ENCODE measurements around the gene EIF2B5. TPM values are rescaled to one million over a fixed set of nuclear protein-coding genes. Genes with fewer than 3 reads are reported as not detected.

EIF2B5 gene
- total RNA-seq, 5 donors from 2014 or later (not counting 1 experiment from before 2014, with no cell fraction given): 57.8 to 74.3 (median 72.3) TPM

GRCh38 chr3:184176377-184177330 is 41.5 kb downstream of the EIF2B5 start:
- no peak overlapping the region for H3K27ac Mint-ChIP-seq
- peaks cover 33 to 44% (median 33%) of the 10 kb centered on the region in 3 donors for H3K4me1 Mint-ChIP-seq
- Histone ChIP-seq H3K4me3 (ENCODE audit: control insufficient read depth in 1 of 2, extremely low read depth in 1 of 2, low read length in 1 of 2) (peak overlapping the region in 1 of 2 donors; percentile 83), H3K27me3 (replicated peaks in 1 of 2; ENCODE audit: control insufficient read depth in 2 of 2, extremely low read depth in 1 of 2, insufficient read depth in 2 of 2, low read length in 1 of 2) (no peaks in the 10 kb centered on the region), H3K36me3 (ENCODE audit: control insufficient read depth in 2 of 2, extremely low read depth in 1 of 2, insufficient read depth in 1 of 2, low read length in 1 of 2) (peaks cover 25 to 50% of the 10 kb centered on the region in 2 donors), H3K27ac (ENCODE audit: low read length) (no peak overlapping the region), H3K9me3 (no peaks in the 10 kb centered on the region), H3K4me1 (ENCODE audit: control insufficient read depth in 1 of 2, extremely low read depth in 1 of 2, insufficient read depth in 2 of 2, low read length in 2 of 2) (peaks cover 6 to 44% of the 10 kb centered on the region in 2 experiments)
- POLR2A ChIA-PET: interaction anchor here (0.5 to 0.9 kb wide), 3 partner anchors 12 to 424 kb away, joined by 3 to 6 read pairs (median 4); no protein-coding TSS in a partner anchor
- CTCF ChIA-PET: interaction anchor here (0.5 to 0.7 kb wide), 3 partner anchors 15 to 105 kb away, joined by 3 read pairs; no protein-coding TSS in a partner anchor
- no peaks in the 10 kb centered on the region for H3K27me3 Mint-ChIP-seq
- H3K4me3 Mint-ChIP-seq: peak overlapping the region; percentile 89 to 98 (median 97)
- DNase-seq (no peak), ATAC-seq (replicated peaks in 1 of 4) (no peak)
- 90% methylated on average over 13 of the region's 19 CpGs for WGBS (ENCODE audit: insufficient coverage)
- no peaks in the 10 kb centered on the region for H3K9me3 Mint-ChIP-seq
- peaks cover 30% of the 10 kb centered on the region for H3K36me3 Mint-ChIP-seq

- Histone ChIP-seq H3K4me1 (ENCODE audit: control insufficient read depth in 1 of 2, extremely low read depth in 1 of 2, insufficient read depth in 2 of 2, low read length in 2 of 2) (peaks cover 6 to 44% of the 10 kb centered on the region in 2 experiments), H3K27ac (ENCODE audit: low read length) (no peak overlapping the region), H3K4me3 (ENCODE audit: control insufficient read depth in 1 of 2, extremely low read depth in 1 of 2, low read length in 1 of 2) (no peak overlapping the region), H3K36me3 (ENCODE audit: control insufficient read depth in 2 of 2, extremely low read depth in 1 of 2, insufficient read depth in 1 of 2, low read length in 1 of 2) (peaks cover 27 to 56% of the 10 kb centered on the region in 2 donors), H3K9me3 (no peaks in the 10 kb centered on the region), H3K27me3 (replicated peaks in 1 of 2; ENCODE audit: control insufficient read depth in 2 of 2, extremely low read depth in 1 of 2, insufficient read depth in 2 of 2, low read length in 1 of 2) (no peaks in the 10 kb centered on the region)
- peak overlapping the region in 1 of 3 donors; percentile 37 for H3K4me3 Mint-ChIP-seq
- peaks cover 33 to 44% (median 33%) of the 10 kb centered on the region in 3 donors for H3K4me1 Mint-ChIP-seq
- 80% methylated on average over 1 of the region's 4 CpGs for WGBS (ENCODE audit: insufficient coverage)
- DNase-seq: no peak
- H3K27ac Mint-ChIP-seq: no peak overlapping the region
- ChIA-PET CTCF (interaction anchor here in 1 of 2 donors (0.5 kb wide), 1 partner anchor 14 kb away, joined by 3 read pairs; no protein-coding TSS in a partner anchor), POLR2A (interaction anchor here in 1 of 2 donors (0.6 kb wide), 1 partner anchor 425 kb away, joined by 3 read pairs; no protein-coding TSS in a partner anchor)
- no peak for ATAC-seq (replicated peaks in 1 of 4)
- no peaks in the 10 kb centered on the region for H3K27me3 Mint-ChIP-seq
- no peaks in the 10 kb centered on the region for H3K9me3 Mint-ChIP-seq
- H3K36me3 Mint-ChIP-seq: peaks cover 35% of the 10 kb centered on the region
Observed at GRCh38 chr3:184177331-184177731, 42.2 kb downstream of the EIF2B5 start.

- H3K36me3 ChIP-seq (ENCODE audit: control insufficient read depth in 2 of 2, extremely low read depth in 1 of 2, insufficient read depth in 1 of 2, low read length in 1 of 2): peaks cover 27 to 62% of the 10 kb centered on the region in 2 donors
- CTCF ChIA-PET: no interaction called here
- Mint-ChIP-seq H3K9me3 (no peaks in the 10 kb centered on the region), H3K4me3 (peak overlapping the region in 1 of 3 donors; percentile 6), H3K36me3 (peaks cover 40% of the 10 kb centered on the region), H3K4me1 (peaks cover 33 to 44% (median 33%) of the 10 kb centered on the region in 3 donors), H3K27ac (no peak overlapping the region), H3K27me3 (no peaks in the 10 kb centered on the region)
- WGBS (ENCODE audit: insufficient coverage): 98% methylated on average over 10 of the region's 14 CpGs
- POLR2A ChIA-PET: interaction anchor here in 1 of 2 donors (0.6 kb wide), 1 partner anchor 425 kb away, joined by 3 read pairs; no protein-coding TSS in a partner anchor
- H3K27me3 ChIP-seq (replicated peaks in 1 of 2; ENCODE audit: control insufficient read depth in 2 of 2, extremely low read depth in 1 of 2, insufficient read depth in 2 of 2, low read length in 1 of 2): no peaks in the 10 kb centered on the region
- DNase-seq (no peak), ATAC-seq (replicated peaks in 1 of 4) (no peak)
- no peak overlapping the region for H3K27ac ChIP-seq (ENCODE audit: low read length)
- peaks cover 6 to 44% of the 10 kb centered on the region in 2 experiments for H3K4me1 ChIP-seq (ENCODE audit: control insufficient read depth in 1 of 2, extremely low read depth in 1 of 2, insufficient read depth in 2 of 2, low read length in 2 of 2)
- no peaks in the 10 kb centered on the region for H3K9me3 ChIP-seq
- H3K4me3 ChIP-seq (ENCODE audit: control insufficient read depth in 1 of 2, extremely low read depth in 1 of 2, low read length in 1 of 2): no peak overlapping the region
Observed at GRCh38 chr3:184177767-184178306, 42.7 kb downstream of the EIF2B5 start.

GRCh38 chr3:184178521-184179138 is 43.5 kb downstream of the EIF2B5 start:
- DNase-seq (no peak), ATAC-seq (replicated peaks in 1 of 4) (no peak)
- peaks cover 33 to 42% (median 33%) of the 10 kb centered on the region in 3 donors for H3K4me1 Mint-ChIP-seq
- Histone ChIP-seq H3K9me3 (no peaks in the 10 kb centered on the region), H3K4me3 (ENCODE audit: control insufficient read depth in 1 of 2, extremely low read depth in 1 of 2, low read length in 1 of 2) (no peak overlapping the region), H3K27me3 (replicated peaks in 1 of 2; ENCODE audit: control insufficient read depth in 2 of 2, extremely low read depth in 1 of 2, insufficient read depth in 2 of 2, low read length in 1 of 2) (no peaks in the 10 kb centered on the region), H3K27ac (ENCODE audit: low read length) (no peak overlapping the region), H3K36me3 (ENCODE audit: control insufficient read depth in 2 of 2, extremely low read depth in 1 of 2, insufficient read depth in 1 of 2, low read length in 1 of 2) (peaks cover 30 to 69% of the 10 kb centered on the region in 2 donors), H3K4me1 (ENCODE audit: control insufficient read depth in 1 of 2, extremely low read depth in 1 of 2, insufficient read depth in 2 of 2, low read length in 2 of 2) (peaks cover 6 to 44% of the 10 kb centered on the region in 2 experiments)
- CTCF ChIA-PET: no interaction called here
- H3K36me3 Mint-ChIP-seq: peaks cover 44% of the 10 kb centered on the region
- POLR2A ChIA-PET: no interaction called here
- WGBS (ENCODE audit: insufficient coverage): 100% methylated on average over 13 of the region's 13 CpGs
- H3K27me3 Mint-ChIP-seq: no peaks in the 10 kb centered on the region
- H3K9me3 Mint-ChIP-seq: no peaks in the 10 kb centered on the region
- H3K27ac Mint-ChIP-seq: no peak overlapping the region
- H3K4me3 Mint-ChIP-seq: no peak overlapping the region

GRCh38 chr3:184180165-184180564 is 45.0 kb downstream of the EIF2B5 start:
- CTCF ChIA-PET: interaction anchor here in 1 of 2 donors (0.9 kb wide), 1 partner anchor 174 kb away, joined by 3 read pairs; no protein-coding TSS in a partner anchor
- 100% methylated on average over 1 of the region's 6 CpGs for WGBS (ENCODE audit: insufficient coverage)
- Mint-ChIP-seq H3K27me3 (no peaks in the 10 kb centered on the region), H3K4me3 (no peak overlapping the region), H3K9me3 (no peaks in the 10 kb centered on the region), H3K36me3 (peaks cover 49% of the 10 kb centered on the region), H3K4me1 (peaks cover 34 to 38% (median 36%) of the 10 kb centered on the region in 3 donors), H3K27ac (no peak overlapping the region)
- no peaks in the 10 kb centered on the region for H3K9me3 ChIP-seq
- no peak for ATAC-seq (replicated peaks in 1 of 4)
- POLR2A ChIA-PET: no interaction called here
- DNase-seq: no peak
- peaks cover 7 to 37% of the 10 kb centered on the region in 2 experiments for H3K4me1 ChIP-seq (ENCODE audit: control insufficient read depth in 1 of 2, extremely low read depth in 1 of 2, insufficient read depth in 2 of 2, low read length in 2 of 2)
- H3K36me3 ChIP-seq (ENCODE audit: control insufficient read depth in 2 of 2, extremely low read depth in 1 of 2, insufficient read depth in 1 of 2, low read length in 1 of 2): peaks cover 32 to 78% of the 10 kb centered on the region in 2 donors
- H3K27me3 ChIP-seq (replicated peaks in 1 of 2; ENCODE audit: control insufficient read depth in 2 of 2, extremely low read depth in 1 of 2, insufficient read depth in 2 of 2, low read length in 1 of 2): no peaks in the 10 kb centered on the region
- H3K4me3 ChIP-seq (ENCODE audit: control insufficient read depth in 1 of 2, extremely low read depth in 1 of 2, low read length in 1 of 2): no peak overlapping the region
- H3K27ac ChIP-seq (ENCODE audit: low read length): no peak overlapping the region

GRCh38 chr3:184181596-184181995 is 46.4 kb downstream of the EIF2B5 start:
- Mint-ChIP-seq H3K27me3 (no peaks in the 10 kb centered on the region), H3K4me3 (no peak overlapping the region), H3K36me3 (peaks cover 49% of the 10 kb centered on the region), H3K27ac (no peak overlapping the region), H3K9me3 (no peaks in the 10 kb centered on the region), H3K4me1 (peaks cover 27 to 37% (median 31%) of the 10 kb centered on the region in 3 donors)
- ChIA-PET CTCF (no interaction called here), POLR2A (interaction anchor here in 1 of 2 donors (0.8 kb wide), 1 partner anchor 14 kb away, joined by 3 read pairs; no protein-coding TSS in a partner anchor)
- no peak overlapping the region for H3K27ac ChIP-seq (ENCODE audit: low read length)
- no peak overlapping the region for H3K4me3 ChIP-seq (ENCODE audit: control insufficient read depth in 1 of 2, extremely low read depth in 1 of 2, low read length in 1 of 2)
- ATAC-seq (replicated peaks in 1 of 4) (no peak), DNase-seq (no peak)
- no peaks in the 10 kb centered on the region for H3K27me3 ChIP-seq (replicated peaks in 1 of 2; ENCODE audit: control insufficient read depth in 2 of 2, extremely low read depth in 1 of 2, insufficient read depth in 2 of 2, low read length in 1 of 2)
- WGBS (ENCODE audit: insufficient coverage): 96% methylated on average over 4 of the region's 9 CpGs
- H3K4me1 ChIP-seq (ENCODE audit: control insufficient read depth in 1 of 2, extremely low read depth in 1 of 2, insufficient read depth in 2 of 2, low read length in 2 of 2): peaks cover 4 to 32% of the 10 kb centered on the region in 2 experiments
- H3K36me3 ChIP-seq (ENCODE audit: control insufficient read depth in 2 of 2, extremely low read depth in 1 of 2, insufficient read depth in 1 of 2, low read length in 1 of 2): peaks cover 32 to 77% of the 10 kb centered on the region in 2 donors
- no peaks in the 10 kb centered on the region for H3K9me3 ChIP-seq

Measured in T-cell (primary cell).